HG02571 (cell line): Measurements from ENCODE around the gene TBX15.

Experiments
- ATAC-seq: cut with Tn5 transposase; IDR thresholded peaks from one replicate; pipeline ENCODE4 v1.9.1; 2021; ENCODE audit warnings: mild to moderate bottlenecking, moderate library complexity; ENCODE audit not compliant: unreplicated experiment

The TBX15 gene

DNA sequence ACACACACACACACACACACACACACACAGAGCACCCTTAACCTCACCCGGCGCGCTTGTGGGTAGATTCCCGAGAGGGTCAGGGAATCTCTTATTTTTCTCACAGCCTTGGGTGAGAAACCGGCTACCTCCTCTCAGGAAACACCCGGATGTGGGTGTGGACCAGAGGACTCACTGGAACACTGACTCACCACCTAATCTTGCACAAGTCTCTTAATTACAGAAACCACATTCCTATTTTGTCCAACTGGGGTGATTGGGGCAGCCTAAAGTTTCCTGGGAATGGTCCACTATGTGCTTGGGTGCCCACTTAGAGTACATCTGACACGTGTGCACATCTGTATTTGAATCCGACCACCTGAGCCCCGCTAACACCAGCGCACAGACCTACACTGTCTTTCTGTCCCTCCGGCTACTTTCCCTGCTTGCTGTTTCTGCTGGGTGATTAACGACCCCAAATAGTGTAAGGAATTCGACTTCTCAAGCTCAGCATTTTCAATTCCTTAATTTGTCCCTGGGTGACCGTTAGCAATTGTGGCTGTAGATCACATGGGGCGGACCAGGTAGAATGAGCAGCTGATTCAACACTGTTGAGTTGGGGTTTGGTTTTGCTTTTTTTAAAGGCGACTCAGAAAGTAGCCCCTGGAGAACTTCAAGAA, 14.0 kb upstream of the TBX15 start:
- no peak for ATAC-seq

DNA sequence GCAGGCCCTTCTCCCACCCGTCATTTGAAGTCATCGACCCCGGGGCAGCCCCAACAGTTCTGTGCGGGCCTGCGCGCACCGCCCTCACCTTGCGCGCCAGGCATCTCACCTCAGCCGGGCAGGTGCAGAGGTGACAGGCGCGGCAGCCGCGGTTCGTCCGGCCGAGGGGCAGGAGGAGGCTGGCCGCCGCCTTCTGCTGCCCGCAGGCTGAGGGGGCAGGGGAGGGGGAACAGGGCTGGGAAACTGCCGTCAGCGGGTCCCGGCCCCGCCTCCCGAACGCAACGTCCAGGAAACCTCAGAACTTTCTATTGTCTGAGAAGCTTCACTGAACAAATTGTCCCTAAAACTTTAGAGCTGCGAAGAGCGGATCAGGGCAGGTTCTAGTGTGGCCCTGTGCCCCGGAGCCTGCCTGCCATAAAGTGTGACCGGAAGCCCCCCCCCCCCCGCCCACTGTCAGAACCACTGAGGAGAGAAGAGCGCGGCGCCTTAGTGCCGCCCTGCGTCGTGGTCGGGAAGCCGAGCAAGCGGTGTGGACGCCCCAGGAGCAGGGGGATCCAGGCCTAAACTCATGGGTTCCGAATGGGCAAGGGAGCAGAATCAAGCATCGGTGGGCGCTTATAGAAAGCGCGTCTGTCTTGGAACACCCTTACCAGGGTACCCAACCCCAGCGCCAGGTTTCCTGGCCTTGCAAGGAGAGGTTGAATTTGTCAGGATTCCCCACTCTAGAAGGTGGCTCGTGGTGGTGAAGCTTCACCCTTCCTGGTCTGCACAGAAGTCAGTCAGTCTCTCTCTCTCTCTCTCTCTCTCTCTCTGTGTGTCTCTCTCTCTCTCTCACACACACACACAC, 13.3 kb upstream of the TBX15 start:
- no peak for ATAC-seq

DNA sequence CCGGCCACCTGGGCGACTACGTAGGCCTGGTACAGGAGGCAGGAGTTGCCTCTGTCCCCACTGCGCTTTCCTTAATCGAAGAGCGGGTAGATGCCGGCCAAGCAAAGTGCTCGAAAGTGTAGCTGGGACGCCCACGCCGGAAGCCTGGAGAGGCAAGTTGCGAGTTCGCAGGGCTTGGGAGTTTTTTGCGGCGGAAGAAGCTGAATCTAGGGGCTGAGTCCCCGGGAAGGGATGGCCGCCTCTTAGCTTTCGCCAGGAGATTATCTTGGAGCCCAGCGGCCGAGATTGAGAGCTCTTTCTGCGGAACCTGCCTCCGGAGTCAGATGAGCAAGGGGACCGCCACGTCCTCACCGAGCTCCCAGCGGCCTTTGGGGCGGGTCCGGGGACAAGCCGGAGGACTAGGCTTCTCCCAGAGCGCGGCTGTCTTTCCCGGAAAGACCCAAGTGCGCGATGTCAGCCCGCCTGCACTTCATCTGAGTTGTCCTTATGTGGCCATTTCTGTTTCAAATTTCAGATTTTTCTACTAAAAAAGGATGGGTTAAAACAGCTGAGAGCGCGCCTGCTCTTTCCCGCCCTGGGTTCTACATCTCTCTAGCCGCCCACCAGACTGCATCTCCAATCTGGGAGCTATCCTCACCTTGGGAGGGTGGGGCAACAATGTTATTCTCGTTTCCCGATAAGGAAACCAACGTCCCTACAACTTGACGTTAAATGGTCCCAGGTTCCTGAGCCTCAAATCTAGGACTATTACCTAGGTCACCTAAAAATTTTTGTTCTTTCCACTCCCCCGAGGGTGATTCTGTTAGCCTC, 12.4 kb upstream of the TBX15 start:
- ATAC-seq = no peak

DNA sequence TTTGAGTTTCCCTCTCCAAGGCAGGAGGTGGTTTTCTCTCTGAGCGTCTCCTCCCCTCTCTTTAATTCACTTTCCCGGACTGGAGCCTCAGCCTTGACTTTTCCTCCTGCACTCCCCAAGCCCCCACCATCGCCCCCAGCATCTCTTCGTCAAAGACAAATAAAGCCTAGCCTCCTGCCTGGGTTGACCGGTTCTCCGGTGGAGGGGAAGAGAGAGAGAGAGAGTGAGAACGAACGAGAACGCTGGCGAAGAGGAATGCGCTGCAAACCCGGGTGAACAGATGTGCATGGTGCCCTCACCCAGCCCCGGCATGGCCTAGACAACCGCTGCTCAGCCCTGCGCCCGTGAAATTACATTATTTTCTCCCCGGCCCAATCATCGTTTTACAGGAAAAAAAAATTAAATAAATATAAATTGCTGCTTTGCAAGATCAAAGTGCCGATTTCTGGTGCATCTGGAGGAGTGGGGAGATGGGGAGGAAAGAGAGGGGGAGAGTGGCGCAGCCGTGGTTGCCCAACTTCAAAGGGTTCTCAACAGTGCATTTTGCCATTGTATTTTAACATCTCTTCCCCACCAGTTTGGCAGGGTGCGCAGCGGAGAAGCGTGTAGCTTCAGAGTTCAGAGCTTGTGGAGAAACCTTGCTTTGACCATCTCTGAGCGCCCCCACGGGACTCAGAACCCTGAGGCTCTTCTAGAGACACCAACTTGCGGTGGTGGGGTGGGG, 11.4 kb upstream of the TBX15 start:
- ATAC-seq = no peak

DNA sequence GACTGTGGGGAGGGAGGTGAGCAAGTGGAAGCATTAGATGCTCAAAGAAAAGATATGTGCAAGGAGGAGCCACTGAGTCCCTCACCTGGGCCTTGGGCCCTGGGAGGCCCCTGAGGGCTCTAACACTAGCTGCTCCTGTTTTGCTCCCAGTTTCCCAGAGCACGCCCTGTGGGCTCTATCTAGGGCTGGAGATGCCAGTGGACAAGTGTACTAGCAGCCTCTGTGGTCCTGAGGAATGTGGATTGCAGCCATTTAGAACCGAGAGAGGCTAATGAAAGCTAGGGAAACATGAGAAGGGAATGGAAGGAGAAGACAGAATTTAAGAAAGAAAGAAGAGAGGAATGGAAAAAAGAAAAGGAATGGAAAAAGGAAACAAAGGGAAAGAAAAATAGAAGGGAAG, 10.0 kb upstream of the TBX15 start:
- no peak for ATAC-seq

DNA sequence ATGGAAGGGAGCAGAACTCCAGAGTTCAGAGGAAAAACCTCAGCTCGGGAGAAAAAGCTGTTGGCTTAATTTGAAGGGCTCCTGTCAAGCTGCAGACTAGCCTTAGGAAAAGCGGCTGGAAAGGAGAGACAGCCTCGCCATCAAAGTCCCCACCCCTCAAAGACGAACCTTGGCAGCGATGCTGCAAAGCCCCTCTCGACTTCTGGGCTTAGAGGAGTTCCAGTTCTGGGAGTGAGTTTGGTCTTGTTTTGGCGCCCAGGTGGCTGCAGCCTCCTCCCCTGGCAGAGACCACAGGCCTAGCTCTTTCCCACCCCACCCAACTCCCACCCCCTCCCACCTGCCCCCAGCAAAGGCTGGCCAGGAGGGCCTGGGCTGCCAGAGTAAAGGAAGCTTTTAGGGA, 9.1 kb upstream of the TBX15 start:
- ATAC-seq = no peak

- no peak for ATAC-seq
Observed at GRCh38 chr1:118995312-118996016, 7.3 kb upstream of the TBX15 start.

GRCh38 chr1:118993700-118994026, 5.5 kb upstream of the TBX15 start:
- ATAC-seq = no peak

GRCh38 chr1:118992868-118993699, 4.9 kb upstream of the TBX15 start:
- no peak for ATAC-seq

- ATAC-seq = no peak
Observed at GRCh38 chr1:118992237-118992825, 4.2 kb upstream of the TBX15 start.

- ATAC-seq = no peak
Observed at GRCh38 chr1:118991448-118991847, 3.3 kb upstream of the TBX15 start.

DNA sequence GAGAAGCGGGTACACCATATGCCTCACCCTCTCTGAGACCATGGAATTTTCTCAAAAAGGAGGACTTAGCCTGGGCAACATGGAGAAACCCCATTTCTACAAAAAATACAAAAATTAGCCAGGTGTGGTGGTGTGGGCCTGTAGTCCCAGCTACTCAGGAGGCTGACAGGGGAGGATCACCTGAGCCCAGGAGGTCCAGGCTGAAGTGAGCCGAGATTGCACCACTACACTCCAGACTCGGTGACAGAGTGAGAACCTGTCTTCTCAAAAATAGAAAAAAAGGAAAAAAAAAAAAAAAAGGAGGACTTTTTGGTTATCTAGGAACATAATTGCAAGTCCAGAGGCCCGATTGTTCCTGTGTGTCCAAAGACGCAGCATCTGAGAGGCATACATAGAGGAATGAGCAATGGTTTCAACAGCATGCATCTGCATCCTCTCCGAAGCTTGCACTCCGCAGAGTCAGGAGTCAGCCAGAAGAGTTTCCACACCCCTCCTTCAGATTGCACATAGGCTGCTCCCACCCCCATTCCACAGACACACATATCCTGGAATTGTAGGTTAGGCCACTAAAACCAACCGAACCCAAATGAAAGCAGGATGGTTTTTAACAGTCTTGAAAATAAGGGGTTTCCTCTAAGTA, 2.5 kb upstream of the TBX15 start:
- no peak for ATAC-seq

GRCh38 chr1:118989878-118990378, 1.8 kb upstream of the TBX15 start:
- ATAC-seq = no peak

- no peak for ATAC-seq
Observed at GRCh38 chr1:118989006-118989815, 1.1 kb upstream of the TBX15 start.

- no peak for ATAC-seq
Observed at GRCh38 chr1:118987468-118988185, 516 bp downstream of the TBX15 start.

DNA sequence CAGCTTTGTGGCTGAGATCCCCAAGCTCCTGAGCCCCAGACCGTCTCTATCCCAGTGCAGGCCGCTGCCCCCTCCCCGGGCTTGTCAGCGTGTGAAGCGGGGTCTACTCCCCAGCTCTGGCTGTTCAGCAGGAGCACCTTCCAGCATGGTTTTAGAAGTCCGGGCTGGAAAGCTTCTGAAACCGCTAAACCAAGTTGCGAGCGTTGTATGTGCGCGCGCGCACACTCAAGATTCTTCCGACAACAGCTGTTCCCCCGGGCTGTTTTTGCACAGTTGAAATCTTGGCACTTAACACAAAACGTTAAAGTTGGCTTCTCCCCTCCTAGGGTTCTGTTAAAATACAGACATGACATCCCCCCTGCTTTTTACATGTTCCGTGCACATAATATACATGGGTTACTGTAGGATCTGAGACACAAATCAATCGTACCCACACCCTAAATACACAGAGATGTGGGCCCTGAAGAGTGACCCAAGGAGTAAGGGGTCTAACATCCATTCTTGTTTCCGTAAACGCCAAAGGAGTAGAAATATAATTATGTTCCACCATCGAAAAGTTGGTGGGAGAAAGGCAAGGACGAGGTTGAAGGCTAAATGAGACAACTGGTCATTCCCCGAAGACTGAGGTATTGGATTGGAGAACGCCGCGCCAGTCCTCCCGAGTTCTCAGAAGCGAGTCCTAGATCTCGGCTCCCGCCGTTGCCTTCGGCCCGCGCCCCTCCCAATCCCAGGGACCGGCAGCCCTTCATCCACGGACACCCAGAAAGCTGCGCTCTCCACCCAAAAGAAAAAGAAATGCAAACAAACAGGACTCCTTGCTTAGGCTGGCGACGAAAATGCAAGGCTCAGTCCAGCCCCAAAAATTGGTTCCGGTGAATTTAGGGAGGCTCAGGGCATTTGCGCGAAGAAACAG, 1.3 kb downstream of the TBX15 start:
- no peak for ATAC-seq
